Epithelial cell of proximal tubule (primary cell): Measurements from ENCODE around the gene KIAA0930. TPM values are rescaled to one million over a fixed set of nuclear protein-coding genes. Genes with fewer than 3 reads are reported as not detected.

Experiments
- DNase-seq: peaks from one replicate; pipeline ENCODE4 v3.0.0-alpha.2; 2011; ENCODE audit warnings: low read depth
- H3K4me3 ChIP-seq: 2 replicates; pipeline ENCODE4 v1.5.1; 2011; ENCODE audit warnings: low read depth, mild to moderate bottlenecking, low read length
- CTCF ChIP-seq: conservative IDR thresholded peaks from 2 replicates; pipeline ENCODE4 v1.5.1; 2012; ENCODE audit warnings: low read depth, mild to moderate bottlenecking, low read length
- total RNA-seq: library from RNA; depleted of rRNA; stranded (reverse); fragments of >200 nt; gene quantifications from 2 replicates; pipeline ENCODE4 v1.2.3, GENCODE V29; 2015

The KIAA0930 gene
- total RNA-seq, 1 donor from 2014 or later: 33.2 TPM

DNA sequence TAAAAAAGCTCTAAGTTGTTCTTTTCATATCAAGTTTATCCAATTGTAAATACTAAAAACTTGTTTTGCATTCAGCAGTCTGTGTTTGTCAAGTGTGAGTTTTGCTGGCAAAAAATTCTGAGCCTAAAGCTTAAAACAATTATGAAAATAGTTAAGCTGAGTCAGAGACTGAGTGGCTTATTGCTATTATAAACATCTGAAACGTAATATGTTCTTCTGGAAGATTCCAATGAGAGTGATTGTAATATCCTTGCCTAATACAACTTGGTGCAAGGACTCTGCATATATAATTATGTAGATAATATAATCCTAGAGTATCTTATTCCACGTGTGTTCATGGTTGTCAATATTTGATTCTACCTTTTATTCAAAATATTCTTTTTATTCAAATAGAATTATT lies 91.0 kb downstream of the KIAA0930 start:
- H3K4me3 ChIP-seq: no peak overlapping the region
- no peak for TF ChIP-seq CTCF
- DNase-seq: no peak

- DNase-seq: no peak
- H3K4me3 ChIP-seq: no peak overlapping the region
- no peak for TF ChIP-seq CTCF
Measured at GRCh38 chr22:45144916-45145315, 95.8 kb downstream of the KIAA0930 start.

GRCh38 chr22:45142376-45142775 lies 98.3 kb downstream of the KIAA0930 start:
- H3K4me3 ChIP-seq: no peak overlapping the region
- no peak for TF ChIP-seq CTCF
- no peak for DNase-seq

Other genes with a start within 250 kb of the KIAA0930 start
- gene PHF21B, start 230.9 kb downstream of the KIAA0930 start, total RNA-seq: 0.07 and 2.0 TPM in 2 replicates
- gene NUP50, start 77.0 kb downstream of the KIAA0930 start, total RNA-seq: 60.8 and 78.2 TPM in 2 replicates
- 2.0 TPM in 1 of 2 replicates, not detected in the other for gene UPK3A, start 44.1 kb upstream of the KIAA0930 start, total RNA-seq
- 9.5 and 11.4 TPM in 2 replicates for gene FAM118A, start 69.0 kb upstream of the KIAA0930 start, total RNA-seq
- gene SMC1B, start 172.7 kb upstream of the KIAA0930 start, total RNA-seq: 0.63 TPM in 1 of 2 replicates, not detected in the other
- gene RIBC2, start 172.8 kb upstream of the KIAA0930 start, total RNA-seq: 0.69 and 2.7 TPM in 2 replicates